Measurements from ENCODE around the gene CACNA2D3. TPM values are rescaled to one million over a fixed set of nuclear protein-coding genes. Genes with fewer than 3 reads are reported as not detected.
"Not testable (repeated sequence)": the region's sequence is repeated elsewhere in the genome, so short reads cannot be mapped to it uniquely, and the experiment has no call there.

CACNA2D3 gene
- total RNA-seq, 4 donors from 2014 or later = 0.55 to 3.4 (median 1.6) TPM

- Histone ChIP-seq H3K27ac (no peak overlapping the region), H3K9me3 (no peaks in the 10 kb centered on the region), H3K36me3 (no peaks in the 10 kb centered on the region), H3K4me3 (no peak overlapping the region), H3K4me1 (no peaks in the 10 kb centered on the region), H3K27me3 (no peaks in the 10 kb centered on the region)
- intact Hi-C loops (cut with DNase I; ENCODE audit: low total_unique reads) = no loop called here
- in situ Hi-C loops (cut with MboI; ENCODE audit: low pct_ligation_motif_present in 1 of 4, low pct_unique_long_range_greater_than_20kb in 1 of 4, low sequenced_read_pairs in 3 of 4) = no loop called here
- TF ChIP-seq POLR2AphosphoS5 (IDR thresholded peaks at IDR 0.05) = no peak
- no peak for TF ChIP-seq POLR2A (IDR thresholded peaks at IDR 0.05)
- no peak for TF ChIP-seq CTCF (IDR thresholded peaks at IDR 0.05)
- no peak for TF ChIP-seq EP300 (IDR thresholded peaks at IDR 0.05; ENCODE audit: low read depth)
- DNase-seq = no peak
- 52 to 74% methylated on average over 6 of the region's 6 CpGs for WGBS, 2 donors (ENCODE audit: low coverage in 1 of 2)
Observed at GRCh38 chr3:55107187-55107586, 984.8 kb downstream of the CACNA2D3 start.

- WGBS, 2 donors (ENCODE audit: low coverage in 1 of 2) = 56 to 61% methylated on average over 3 of the region's 3 CpGs
- H3K4me1 ChIP-seq; in situ Hi-C loops (cut with MboI; ENCODE audit: low pct_ligation_motif_present in 1 of 4, low pct_unique_long_range_greater_than_20kb in 1 of 4, low sequenced_read_pairs in 3 of 4): not testable (repeated sequence)
Observed at GRCh38 chr3:55111906-55112305, 989.6 kb downstream of the CACNA2D3 start.

GRCh38 chr3:55118451-55118850, 996.1 kb downstream of the CACNA2D3 start:
- intact Hi-C loops (cut with DNase I; ENCODE audit: low total_unique reads) = no loop called here
- in situ Hi-C loops (cut with MboI; ENCODE audit: low pct_ligation_motif_present in 1 of 4, low pct_unique_long_range_greater_than_20kb in 1 of 4, low sequenced_read_pairs in 3 of 4) = no loop called here
- Histone ChIP-seq H3K4me1 (no peaks in the 10 kb centered on the region), H3K4me3 (no peak overlapping the region), H3K36me3 (no peaks in the 10 kb centered on the region), H3K9me3 (no peaks in the 10 kb centered on the region), H3K27ac (no peak overlapping the region), H3K27me3 (no peaks in the 10 kb centered on the region)
- no peak for DNase-seq
- TF ChIP-seq EP300 (IDR thresholded peaks at IDR 0.05; ENCODE audit: low read depth) (no peak), POLR2AphosphoS5 (IDR thresholded peaks at IDR 0.05) (no peak), CTCF (IDR thresholded peaks at IDR 0.05) (no peak), POLR2A (IDR thresholded peaks at IDR 0.05) (no peak)
- WGBS, 2 donors (ENCODE audit: low coverage in 1 of 2) = 61 to 76% methylated on average over 3 to 5 of the region's 5 CpGs

More at GRCh38 chr3:55111906-55112305, 989.6 kb downstream of the CACNA2D3 start:
- H3K4me3 ChIP-seq; H3K27ac ChIP-seq; H3K36me3 ChIP-seq; H3K27me3 ChIP-seq; H3K9me3 ChIP-seq; DNase-seq; intact Hi-C loops (cut with DNase I; ENCODE audit: low total_unique reads): not testable (repeated sequence)

GRCh38 chr3:55119268-55119667, 996.9 kb downstream of the CACNA2D3 start:
- intact Hi-C loops (cut with DNase I; ENCODE audit: low total_unique reads) = no loop called here
- no peak for TF ChIP-seq CTCF (IDR thresholded peaks at IDR 0.05)
- TF ChIP-seq POLR2AphosphoS5 (IDR thresholded peaks at IDR 0.05) = no peak
- TF ChIP-seq POLR2A (IDR thresholded peaks at IDR 0.05) = no peak
- TF ChIP-seq EP300 (IDR thresholded peaks at IDR 0.05; ENCODE audit: low read depth) = no peak
- Histone ChIP-seq H3K27ac (no peak overlapping the region), H3K9me3 (no peaks in the 10 kb centered on the region), H3K27me3 (no peaks in the 10 kb centered on the region), H3K36me3 (no peaks in the 10 kb centered on the region), H3K4me1 (no peaks in the 10 kb centered on the region), H3K4me3 (no peak overlapping the region)
- DNase-seq = no peak
- 68 to 85% methylated on average over 2 to 4 of the region's 4 CpGs for WGBS, 2 donors (ENCODE audit: low coverage in 1 of 2)
- in situ Hi-C loops (cut with MboI; ENCODE audit: low pct_ligation_motif_present in 1 of 4, low pct_unique_long_range_greater_than_20kb in 1 of 4, low sequenced_read_pairs in 3 of 4) = no loop called here

- H3K4me3 ChIP-seq = no peak overlapping the region
- no peak for DNase-seq
- in situ Hi-C loops (cut with MboI; ENCODE audit: low pct_ligation_motif_present in 1 of 4, low pct_unique_long_range_greater_than_20kb in 1 of 4, low sequenced_read_pairs in 3 of 4) = no loop called here
- TF ChIP-seq POLR2A (IDR thresholded peaks at IDR 0.05) (no peak), EP300 (IDR thresholded peaks at IDR 0.05; ENCODE audit: low read depth) (no peak), CTCF (IDR thresholded peaks at IDR 0.05) (no peak), POLR2AphosphoS5 (IDR thresholded peaks at IDR 0.05) (no peak)
- H3K36me3 ChIP-seq = no peaks in the 10 kb centered on the region
- H3K9me3 ChIP-seq = no peaks in the 10 kb centered on the region
- WGBS, 2 donors (ENCODE audit: low coverage in 1 of 2) = 79 to 92% methylated on average over 2 of the region's 2 CpGs
- no peak overlapping the region for H3K27ac ChIP-seq
- H3K4me1 ChIP-seq = no peaks in the 10 kb centered on the region
- intact Hi-C loops (cut with DNase I; ENCODE audit: low total_unique reads) = no loop called here
- no peaks in the 10 kb centered on the region for H3K27me3 ChIP-seq
Observed at GRCh38 chr3:55122312-55122711, 1000.0 kb downstream of the CACNA2D3 start.

Measured in transverse colon (tissue), 4 donors.